Central memory CD4-positive, alpha-beta T cell (primary cell): ENCODE results near the gene ATOH8.

Experiments
- DNase-seq: peaks from one replicate; pipeline ENCODE4 v3.0.0; 2022

The ATOH8 gene

DNA sequence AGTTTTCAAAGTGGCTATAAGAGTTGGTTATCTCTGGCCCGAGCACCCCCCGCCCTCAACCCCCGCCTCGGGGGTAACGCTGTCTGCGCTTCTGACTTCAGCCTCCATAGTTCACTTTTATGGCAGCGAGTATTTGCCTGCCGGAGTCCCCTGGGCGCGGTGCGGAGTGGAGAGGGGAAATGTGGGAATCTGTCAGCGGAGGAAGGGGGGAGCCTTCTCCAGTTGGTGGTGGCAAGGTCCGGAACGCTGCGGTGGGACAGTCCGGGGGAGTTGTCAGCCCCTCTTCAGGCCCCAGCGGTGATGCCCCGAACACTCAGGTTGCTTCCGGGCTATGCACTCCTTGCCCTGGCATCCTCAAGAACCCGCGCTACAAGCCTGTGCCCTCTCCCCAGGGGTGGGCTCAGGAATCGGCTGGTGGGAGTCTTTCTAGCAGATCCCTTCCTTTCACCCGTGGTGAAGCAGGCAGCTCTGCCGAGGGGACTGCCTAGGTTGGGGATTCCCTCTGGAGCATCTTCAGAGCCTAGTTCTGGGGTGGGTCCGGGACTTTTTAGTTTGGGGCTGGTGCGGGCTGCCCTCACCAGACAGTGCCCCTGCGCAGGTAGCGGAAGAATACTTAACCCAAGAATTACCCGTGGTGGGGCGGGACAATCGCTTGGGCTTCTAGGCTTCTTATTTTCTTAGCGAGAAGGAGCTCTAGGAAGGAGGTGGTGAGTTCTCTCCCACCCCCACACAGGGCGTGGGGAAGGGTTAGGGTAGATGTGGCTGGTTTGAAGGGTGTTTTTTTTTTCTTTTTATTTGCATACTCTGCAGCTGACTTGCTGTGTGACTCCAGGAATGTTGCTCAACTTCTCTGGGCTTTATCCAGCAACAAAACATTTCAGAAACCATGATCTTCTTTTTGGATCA is 1.6 kb downstream of the ATOH8 start:
- no peak for DNase-seq

GRCh38 chr2:85756195-85756594 is 2.4 kb downstream of the ATOH8 start:
- no peak for DNase-seq

GRCh38 chr2:85756822-85757435 is 3.1 kb downstream of the ATOH8 start:
- no peak for DNase-seq

DNA sequence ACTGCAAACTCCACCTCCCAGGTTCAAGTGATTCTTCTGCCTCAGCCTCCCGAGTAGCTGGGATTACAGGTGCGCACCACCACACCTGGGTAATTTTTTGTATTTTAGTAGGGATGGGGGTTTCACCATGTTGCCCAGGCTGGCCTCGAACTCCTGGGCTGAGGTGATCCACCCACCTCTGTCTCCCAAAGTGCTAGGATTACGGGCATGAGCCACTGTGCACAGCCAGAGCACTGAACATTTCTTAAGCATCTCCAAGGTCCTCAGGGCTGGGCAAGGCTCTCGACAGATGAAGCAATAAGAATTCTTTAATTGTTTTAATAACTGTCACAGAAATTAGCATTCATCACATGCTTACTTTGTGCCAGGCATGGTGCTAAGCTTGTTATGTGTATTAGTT is 4.1 kb downstream of the ATOH8 start:
- DNase-seq = no peak

GRCh38 chr2:85758361-85759256 is 4.8 kb downstream of the ATOH8 start:
- no peak for DNase-seq

GRCh38 chr2:85759257-85759613 is 5.4 kb downstream of the ATOH8 start:
- DNase-seq = no peak

GRCh38 chr2:85760371-85760770 is 6.6 kb downstream of the ATOH8 start:
- DNase-seq = no peak

- no peak for DNase-seq
These were observed 7.1 kb downstream of the ATOH8 start for GRCh38 chr2:85760872-85761271.

DNA sequence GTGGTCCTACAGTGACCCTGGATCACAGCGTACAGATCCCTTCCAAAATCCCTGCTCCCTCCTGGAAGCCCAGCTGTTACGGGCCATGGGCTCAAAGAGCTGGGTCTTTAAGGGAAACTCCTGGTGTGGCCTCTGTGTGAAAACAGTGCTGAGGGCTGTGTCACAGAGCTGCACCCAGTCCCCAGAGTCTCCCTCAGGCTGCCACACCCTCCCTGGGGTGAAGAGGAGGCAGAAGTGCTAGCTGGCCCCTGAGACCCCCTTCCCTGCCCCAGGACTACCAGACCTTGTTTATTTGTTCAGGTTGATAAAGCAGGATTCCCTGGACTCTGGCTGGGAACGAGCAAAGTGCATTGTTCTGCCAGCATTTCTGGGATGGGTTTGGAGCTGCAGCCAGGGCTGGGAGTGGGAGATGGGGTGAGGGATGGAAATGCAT is 7.7 kb downstream of the ATOH8 start:
- no peak for DNase-seq

DNA sequence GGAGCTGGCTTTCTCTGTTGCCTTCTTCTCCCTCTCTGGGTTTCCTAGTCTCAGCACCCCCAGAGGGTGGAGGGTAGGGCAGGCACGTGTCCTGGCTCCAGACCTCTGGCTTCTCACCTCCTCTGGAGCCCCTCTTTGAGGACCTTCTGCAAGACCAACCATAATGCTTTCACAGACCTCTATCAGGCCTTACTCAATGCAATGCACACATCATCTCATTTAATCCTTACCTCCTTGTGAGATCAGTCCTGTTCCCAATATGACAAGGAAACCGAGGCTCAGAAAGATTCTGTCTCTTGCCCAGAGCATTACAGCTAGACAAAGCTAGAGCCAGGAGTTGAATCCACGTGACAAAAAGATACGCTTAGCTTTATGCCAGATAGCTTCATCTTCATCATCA is 8.2 kb downstream of the ATOH8 start:
- DNase-seq = no peak

- no peak for DNase-seq
These were observed 9.3 kb downstream of the ATOH8 start for GRCh38 chr2:85763132-85763531.

DNA sequence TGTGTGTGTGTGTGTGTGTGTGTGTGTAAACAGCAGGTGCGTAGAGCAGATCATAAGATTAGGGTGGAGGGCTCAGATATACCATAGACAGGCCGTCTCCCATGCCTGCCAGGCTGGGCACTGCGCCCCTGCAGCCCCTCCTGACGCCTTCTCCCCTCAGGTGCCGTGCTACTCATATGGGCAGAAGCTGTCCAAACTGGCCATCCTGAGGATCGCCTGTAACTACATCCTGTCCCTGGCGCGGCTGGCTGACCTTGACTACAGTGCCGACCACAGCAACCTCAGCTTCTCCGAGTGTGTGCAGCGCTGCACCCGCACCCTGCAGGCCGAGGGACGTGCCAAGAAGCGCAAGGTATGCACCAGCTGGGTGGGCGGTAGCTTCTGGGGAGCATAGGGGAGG is 10.0 kb downstream of the ATOH8 start:
- no peak for DNase-seq

- DNase-seq = no peak
These were observed 11.4 kb downstream of the ATOH8 start for GRCh38 chr2:85765081-85765731.

GRCh38 chr2:85766229-85766628 is 12.4 kb downstream of the ATOH8 start:
- no peak for DNase-seq

GRCh38 chr2:85767803-85768665 is 14.2 kb downstream of the ATOH8 start:
- DNase-seq = no peak

DNA sequence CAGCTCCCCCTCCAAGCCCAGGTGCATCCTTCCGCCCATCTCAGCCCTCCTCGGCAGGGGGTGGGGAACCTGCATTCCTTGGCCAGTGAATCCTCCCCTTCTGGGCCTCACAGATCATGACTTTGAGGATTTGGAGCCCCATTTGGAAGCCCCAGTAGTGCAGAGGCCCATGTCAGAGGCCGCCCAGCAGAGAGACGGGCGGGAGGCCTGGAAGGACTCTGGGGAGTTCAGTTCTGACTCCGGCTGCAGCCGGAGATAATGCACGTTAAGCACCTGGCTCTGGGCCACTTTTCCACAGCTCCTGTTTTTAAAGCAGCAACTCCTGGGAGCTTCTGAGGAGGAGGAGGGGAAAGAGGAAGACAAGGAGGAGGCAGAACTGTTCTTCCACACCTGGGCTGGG is 14.9 kb downstream of the ATOH8 start:
- DNase-seq = no peak

- no peak for DNase-seq
These were observed 15.6 kb downstream of the ATOH8 start for GRCh38 chr2:85769236-85769982.

GRCh38 chr2:85769983-85770362 is 16.2 kb downstream of the ATOH8 start:
- no peak for DNase-seq

GRCh38 chr2:85770369-85770768 is 16.6 kb downstream of the ATOH8 start:
- DNase-seq = no peak

DNA sequence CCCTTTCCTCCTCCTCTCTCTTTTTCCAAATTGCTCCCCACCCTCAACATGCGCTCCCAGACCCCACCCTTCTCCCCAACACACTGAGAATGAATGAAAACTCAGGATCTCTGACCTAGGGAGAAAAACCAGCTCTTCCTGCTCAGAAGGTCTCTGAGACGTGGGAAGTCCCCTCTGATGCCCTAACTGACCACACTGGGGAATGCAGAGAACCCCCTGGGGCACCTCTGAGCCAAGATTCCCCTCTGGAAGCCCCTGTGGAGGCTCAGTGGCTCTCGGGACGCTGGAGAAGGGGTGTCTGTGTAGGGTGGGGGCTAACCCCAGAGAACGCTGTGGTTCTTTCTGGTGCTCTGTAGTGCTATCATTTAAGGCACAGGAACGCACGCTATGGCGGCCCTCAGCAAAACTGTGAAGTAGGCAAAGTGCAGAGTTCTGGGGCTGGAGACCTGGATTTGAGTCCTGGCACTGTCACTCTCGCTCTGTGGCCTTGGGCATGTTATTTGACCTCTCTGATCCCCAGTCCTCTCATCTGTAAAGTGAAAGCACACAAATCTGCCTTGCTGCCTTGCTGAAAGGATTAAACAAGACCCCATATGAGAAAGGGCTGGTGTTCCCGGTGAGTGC is 17.1 kb downstream of the ATOH8 start:
- DNase-seq = no peak

DNA sequence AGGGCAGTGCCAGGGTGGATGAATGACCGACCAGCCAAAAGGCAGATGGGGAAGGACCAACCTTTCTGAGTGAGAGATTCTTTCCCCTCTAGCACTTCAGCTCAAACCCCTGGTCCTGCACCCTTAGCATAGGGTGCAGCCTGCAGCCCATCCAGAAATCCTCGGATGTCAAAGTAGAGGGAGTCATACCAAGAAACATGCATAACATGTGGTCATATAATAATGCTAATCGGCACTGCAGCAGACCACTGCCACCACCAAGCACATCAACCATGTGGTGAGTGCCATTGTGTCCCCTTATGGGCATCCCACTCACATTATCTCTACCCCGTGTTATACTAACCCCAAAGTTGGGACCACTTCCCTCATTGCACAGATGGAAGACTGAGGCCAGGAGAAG is 17.7 kb downstream of the ATOH8 start:
- no peak for DNase-seq
